DMS114 treated with DMSO at 0.1 percent for 48 hours (cell line): ENCODE measurements around the gene PDHB.

Experiments used
- DNase-seq: peaks from one replicate; lab custom pipeline; 2025; ENCODE audit not compliant: unreplicated experiment; lab: John Stamatoyannopoulos, UW

PDHB gene

GRCh38 chr3:58433400-58434167, at the start of gene PDHB:
Gene PDHB (minus strand): TSS chr3:58433832. CDS start chr3:58433809, 23 bp downstream.
- DNase-seq = peak; percentile 77

GRCh38 chr3:58482917-58483636, 49.4 kb upstream of the PDHB start:
- DNase-seq = no peak

- DNase-seq = no peak
These were observed 46.7 kb upstream of the PDHB start for GRCh38 chr3:58480309-58480708.

- no peak for DNase-seq
These were observed 45.1 kb upstream of the PDHB start for GRCh38 chr3:58478781-58479180.

GRCh38 chr3:58474967-58475578, 41.4 kb upstream of the PDHB start:
- no peak for DNase-seq

- DNase-seq = no peak
These were observed 40.8 kb upstream of the PDHB start for GRCh38 chr3:58474348-58474911.

- no peak for DNase-seq
These were observed 39.6 kb upstream of the PDHB start for GRCh38 chr3:58473275-58473674.

- no peak for DNase-seq
These were observed 37.6 kb upstream of the PDHB start for GRCh38 chr3:58471025-58471887.

- no peak for DNase-seq
These were observed 36.9 kb upstream of the PDHB start for GRCh38 chr3:58470363-58471024.

GRCh38 chr3:58469096-58469495, 35.5 kb upstream of the PDHB start:
- DNase-seq = no peak

- no peak for DNase-seq
These were observed 33.4 kb upstream of the PDHB start for GRCh38 chr3:58466899-58467563.

GRCh38 chr3:58464866-58465265, 31.2 kb upstream of the PDHB start:
- no peak for DNase-seq

GRCh38 chr3:58463942-58464271, 30.3 kb upstream of the PDHB start:
- no peak for DNase-seq

- DNase-seq = peak; percentile 44
These were observed 29.7 kb upstream of the PDHB start for GRCh38 chr3:58463181-58463941.

- DNase-seq = no peak
These were observed 29.2 kb upstream of the PDHB start for GRCh38 chr3:58462829-58463180.

- DNase-seq = no peak
These were observed 25.5 kb upstream of the PDHB start for GRCh38 chr3:58459160-58459559.

GRCh38 chr3:58452176-58452575, 18.5 kb upstream of the PDHB start:
- DNase-seq = no peak

- DNase-seq = no peak
These were observed 8.2 kb upstream of the PDHB start for GRCh38 chr3:58441514-58442450.
